DMS79 treated with DMSO at 0.1 percent for 48 hours (cell line): Measurements from ENCODE around the gene PRR7.

Source experiments
- DNase-seq: peaks from one replicate; lab custom pipeline; 2025; lab: John Stamatoyannopoulos, UW

PRR7 gene

GRCh38 chr5:177499842-177500241 lies 53.2 kb downstream of the PRR7 start:
- DNase-seq: no peak

DNA sequence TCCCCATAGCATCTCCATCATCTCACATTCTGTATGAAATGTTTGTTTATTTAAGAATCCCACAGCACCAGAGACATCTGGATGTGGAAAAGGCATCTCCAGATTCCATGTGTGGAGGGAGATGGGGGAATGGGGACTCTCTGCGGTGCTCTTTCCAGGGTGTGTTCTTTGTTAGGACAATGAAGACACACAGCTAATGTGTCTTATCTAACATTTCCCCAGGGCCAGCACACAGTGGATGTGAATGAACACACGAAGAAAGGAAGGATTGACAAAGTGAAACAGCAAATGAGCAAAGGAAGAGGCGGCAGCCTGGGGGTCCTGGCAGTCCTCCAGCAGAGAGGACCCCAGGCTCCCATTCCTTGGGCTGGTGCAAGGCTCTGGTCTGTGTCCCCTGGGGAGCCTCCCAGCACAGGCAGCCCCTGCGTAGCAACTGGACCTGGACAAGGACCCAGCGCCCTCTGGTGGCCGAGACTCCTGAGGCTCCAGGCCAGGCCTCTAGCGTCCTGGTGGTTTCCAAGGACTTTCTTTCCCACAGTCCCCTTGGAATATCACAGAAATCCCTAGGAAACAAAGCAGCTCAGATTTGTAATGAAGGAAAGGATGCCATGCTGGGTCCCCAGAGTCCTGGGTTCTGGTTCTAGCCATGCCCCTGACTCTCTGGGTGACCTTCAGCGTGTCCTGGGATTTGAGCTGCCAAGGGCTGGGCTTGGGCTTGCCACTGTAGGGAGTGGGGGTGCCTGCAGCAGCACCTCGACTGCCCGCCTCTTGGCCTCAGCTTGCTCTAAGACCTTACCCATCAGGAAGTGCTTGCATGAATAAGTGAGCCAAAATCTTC lies 54.3 kb downstream of the PRR7 start:
- peak; percentile 26 for DNase-seq

DNA sequence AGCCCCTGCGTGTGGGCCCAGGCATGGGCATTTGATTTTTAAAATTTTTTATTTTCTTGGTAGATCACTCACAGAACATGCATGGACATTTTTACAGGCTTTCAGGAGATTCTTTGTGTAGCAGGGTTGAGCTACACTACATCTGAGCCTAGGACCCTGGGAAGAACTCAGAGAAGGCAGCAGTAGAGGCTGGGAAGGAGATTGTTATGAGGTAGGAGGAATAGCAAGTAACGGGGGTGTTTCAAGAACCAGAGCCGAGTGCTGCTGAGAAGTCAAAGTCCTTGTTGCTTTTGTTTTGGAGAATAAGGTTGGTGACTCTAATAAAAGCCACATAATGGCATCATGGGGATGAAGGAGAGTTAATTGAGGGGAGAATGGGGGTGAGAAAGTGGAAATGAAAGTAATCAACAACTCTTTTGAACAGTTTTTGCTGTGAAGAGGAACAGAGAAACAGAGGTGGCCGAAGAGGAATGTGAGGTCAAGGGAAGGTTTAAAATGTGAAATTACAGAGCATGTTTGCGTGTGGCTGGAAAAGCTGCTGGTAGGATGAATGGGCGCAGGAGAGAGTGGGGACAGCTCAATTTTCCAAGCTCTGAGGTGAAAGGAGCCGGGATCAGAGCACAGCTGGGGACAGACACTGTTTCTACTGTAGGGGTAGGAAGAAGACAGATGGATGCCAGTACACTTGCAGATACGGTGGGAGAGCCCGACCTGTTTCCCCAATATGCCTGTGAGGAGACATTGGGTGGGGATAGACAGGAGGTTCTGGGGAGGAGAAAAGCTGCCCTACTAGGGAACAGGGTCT lies 55.5 kb downstream of the PRR7 start:
- no peak for DNase-seq

- no peak for DNase-seq
Observed at GRCh38 chr5:177502886-177503285, 56.3 kb downstream of the PRR7 start.

DNA sequence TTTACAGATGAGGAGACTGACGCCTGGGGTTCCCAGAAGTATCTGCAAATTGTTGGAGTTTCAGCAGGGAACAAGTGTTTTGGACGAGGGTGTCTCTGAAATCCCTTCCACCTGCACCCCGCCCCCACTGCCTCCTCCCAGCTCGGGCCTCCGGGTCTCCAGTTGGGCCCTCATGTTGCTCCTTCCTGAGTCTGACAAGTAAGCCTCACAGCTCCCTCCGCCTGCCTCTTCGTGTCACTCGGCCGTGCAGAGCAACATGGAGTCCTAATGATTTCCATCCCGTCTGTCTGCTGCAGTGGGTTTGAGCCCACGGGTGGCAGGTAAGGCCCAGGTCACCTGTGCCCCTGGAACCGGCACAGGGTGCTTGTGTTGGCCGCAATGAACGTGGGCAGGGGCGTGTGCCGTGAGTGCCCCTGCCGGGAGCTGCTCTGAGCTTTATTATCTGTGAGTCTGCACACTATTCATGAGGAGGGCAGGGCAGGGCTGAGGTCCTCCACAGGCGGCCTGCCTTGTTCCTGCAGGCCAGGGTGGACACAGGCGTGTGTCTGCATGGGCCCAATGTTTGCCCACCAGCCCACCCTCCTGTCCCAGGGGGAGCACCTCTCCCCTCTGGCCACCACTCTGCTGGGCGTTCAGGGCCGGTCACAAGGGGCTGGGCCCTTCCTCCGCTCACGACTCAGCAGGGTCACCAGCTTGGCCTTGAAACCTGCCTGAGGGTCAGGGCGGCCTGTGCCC lies 56.9 kb downstream of the PRR7 start:
- no peak for DNase-seq

DNA sequence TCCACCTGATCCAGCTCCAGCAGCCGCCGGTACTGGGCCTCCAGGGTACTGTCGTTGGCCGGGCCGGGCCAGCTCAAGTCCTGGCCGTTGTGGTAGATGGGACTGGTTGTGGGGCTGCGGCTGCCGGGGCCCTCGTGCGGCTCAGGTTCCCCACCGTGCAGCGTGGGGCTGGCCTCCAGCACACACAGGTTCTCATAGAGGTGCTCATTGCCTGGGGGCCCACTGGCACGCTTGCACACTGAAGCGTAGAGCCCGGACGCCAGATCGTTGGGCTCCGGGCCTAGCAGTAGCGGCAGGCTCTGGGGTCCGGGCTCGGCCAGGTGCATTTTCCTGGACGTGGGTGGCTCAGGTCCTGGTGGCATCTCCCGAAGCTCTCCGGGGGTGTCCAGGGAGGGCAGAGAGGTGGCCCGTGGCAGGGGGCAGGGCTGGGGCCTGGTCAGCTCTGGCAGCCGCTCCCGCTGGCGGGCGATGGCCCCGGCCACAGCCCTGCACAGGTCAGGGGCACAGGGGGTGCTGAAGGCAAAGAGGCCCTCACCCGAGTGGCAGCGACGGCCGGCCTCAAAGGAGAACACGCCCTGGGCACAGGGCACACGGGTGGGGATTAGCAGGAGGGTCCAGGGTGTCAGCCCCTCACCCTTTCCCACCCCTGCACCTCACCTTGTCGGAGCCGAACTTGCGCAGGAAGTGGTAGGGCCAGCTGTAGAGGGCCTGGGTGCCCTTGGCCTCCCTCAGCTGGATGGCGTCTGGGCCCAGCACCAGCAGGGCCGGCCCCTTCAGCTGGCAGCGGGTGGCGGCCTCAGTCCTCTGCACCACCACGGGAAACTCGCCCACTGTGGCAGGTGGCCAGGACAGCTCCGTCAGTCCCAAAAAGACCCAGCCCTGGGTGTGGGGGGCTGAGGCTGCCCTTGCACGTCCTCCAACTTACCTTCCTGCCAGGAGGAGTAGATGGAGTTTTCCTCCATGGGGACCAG lies 57.8 kb downstream of the PRR7 start:
- no peak for DNase-seq

GRCh38 chr5:177505075-177505474 lies 58.5 kb downstream of the PRR7 start:
- no peak for DNase-seq
